SK-N-SH (cell line): Measurements from ENCODE around the gene PARD3. TPM values are rescaled to one million over a fixed set of nuclear protein-coding genes. Genes with fewer than 3 reads are reported as not detected.

Experiments used
- CTCF ChIA-PET: fragments of 300-600, 350-600 bp; formaldehyde crosslinking; extraction: SDS; loops from one replicate; lab custom pipeline; 2021; lab: Yijun Ruan, JAX
- POLR2A ChIA-PET: fragments of 350-600 bp; sonication (Branson Sonifier 250); formaldehyde crosslinking; extraction: SDS; loops from one replicate; lab custom pipeline; 2020; ENCODE audit warnings: antibody characterized with exemption, inconsistent platforms; lab: Yijun Ruan, JAX
- DNase-seq: peaks from one replicate; pipeline ENCODE4 v3.0.0; 2012
- H2AFZ ChIP-seq: fragments of 200-600 bp; sonication (generic); 2 replicates; pipeline ENCODE4 v1.8.1; 2016; ENCODE audit warnings: antibody characterized with exemption, mild to moderate bottlenecking, low read depth
- H3F3A ChIP-seq: fragments of 200-600 bp; sonication (generic); replicated peaks from 2 replicates; pipeline ENCODE3; 2016; ENCODE audit warnings: antibody characterized with exemption, mild to moderate bottlenecking; ENCODE audit not compliant: insufficient read depth
- H3K27ac ChIP-seq, 2 experiments: fragments of 200-500 bp in 1 of 2; fragments of 200-600 bp in 1 of 2; sonication (Bioruptor generic) in 1 of 2; sonication (generic), shearing (Covaris generic) in 1 of 2; 2 replicates each; pipeline versions ENCODE4 v1.5.1 to v1.6.1; 2014 to 2016; ENCODE audit warnings: low read depth in 2 of 2, inconsistent platforms in 1 of 2, low read length in 1 of 2, mild to moderate bottlenecking in 1 of 2, mixed read lengths in 1 of 2
- H3K27me3 ChIP-seq: fragments of 200-600 bp; sonication (generic), shearing (Covaris generic); 2 replicates; pipeline ENCODE4 v1.6.1; 2016; ENCODE audit warnings: mixed run types; ENCODE audit not compliant: insufficient read depth
- H3K36me3 ChIP-seq, 2 experiments: fragments of 200-500 bp in 1 of 2; fragments of 200-600 bp in 1 of 2; sonication (Bioruptor generic) in 1 of 2; sonication (generic) in 1 of 2; replicated peaks in 1 of 2; 2 replicates each; pipeline versions ENCODE3 to v1.5.1; 2014 to 2016; ENCODE audit warnings: low read length in 1 of 2, mild to moderate bottlenecking in 1 of 2; ENCODE audit not compliant: insufficient read depth in 2 of 2, control insufficient read depth in 1 of 2
- H3K4me1 ChIP-seq, 2 experiments: fragments of 200-500 bp in 1 of 2; fragments of 200-600 bp in 1 of 2; sonication (Bioruptor generic) in 1 of 2; sonication (generic), shearing (Covaris generic) in 1 of 2; 2 replicates each; pipeline versions ENCODE4 v1.5.1 to v1.6.1; 2014 to 2016; ENCODE audit warnings: low read depth in 1 of 2, low read length in 1 of 2, mixed run types in 1 of 2; ENCODE audit not compliant: insufficient read depth in 2 of 2, control insufficient read depth in 1 of 2
- H3K4me2 ChIP-seq: fragments of 200-600 bp; sonication (generic), shearing (Covaris generic); 2 replicates; pipeline ENCODE4 v1.6.1; 2017; ENCODE audit warnings: mixed run types
- H3K4me3 ChIP-seq, 2 experiments: fragments of 200-500 bp in 1 of 2; fragments of 200-600 bp in 1 of 2; sonication (Bioruptor generic) in 1 of 2; sonication (generic), shearing (Covaris generic) in 1 of 2; 2 replicates each; pipeline versions ENCODE4 v1.5.1 to v1.8.1; 2014 to 2016; ENCODE audit warnings: low read depth in 2 of 2, inconsistent platforms in 1 of 2, low read length in 1 of 2, mild to moderate bottlenecking in 1 of 2, mixed read lengths in 1 of 2, moderate library complexity in 1 of 2
- H3K79me2 ChIP-seq: fragments of 200-600 bp; sonication (generic); 2 replicates; pipeline ENCODE4 v1.8.1; 2017; ENCODE audit warnings: mild to moderate bottlenecking; ENCODE audit not compliant: insufficient read depth
- H3K9ac ChIP-seq: fragments of 200-600 bp; sonication (generic); 2 replicates; pipeline ENCODE4 v1.6.1; 2017; ENCODE audit warnings: mixed run types
- H3K9me2 ChIP-seq: fragments of 200-600 bp; sonication (generic); 2 replicates; pipeline ENCODE4 v1.6.1; 2017; ENCODE audit warnings: mixed run types
- H3K9me3 ChIP-seq: fragments of 200-600 bp; sonication (generic); 2 replicates; pipeline ENCODE4 v1.6.1; 2017; ENCODE audit warnings: mixed run types, mild to moderate bottlenecking, moderate library complexity
- H4K20me1 ChIP-seq: fragments of 200-600 bp; sonication (generic); 2 replicates; pipeline ENCODE4 v1.6.1; 2017; ENCODE audit warnings: mild to moderate bottlenecking, mixed run types; ENCODE audit not compliant: insufficient read depth
- ELF1 ChIP-seq: IDR thresholded peaks from 2 replicates; pipeline ENCODE4 v1.4.0; 2012
- EP300 ChIP-seq, 2 experiments: IDR thresholded peaks; 2 replicates each; pipeline versions ENCODE4 v1.4.0 to v1.6.1; 2012; ENCODE audit warnings: borderline replicate concordance in 1 of 2, low read depth in 1 of 2, low read length in 1 of 2
- FOSL2 ChIP-seq: IDR thresholded peaks from 2 replicates; pipeline ENCODE4 v1.4.0; 2012; ENCODE audit warnings: low read depth, mild to moderate bottlenecking, moderate library complexity, borderline replicate concordance
- FOXJ3 ChIP-seq: sonication (generic); formaldehyde crosslinking; IDR thresholded peaks from 2 replicates; pipeline ENCODE4 v1.5.1; 2020; ENCODE audit warnings: mild to moderate bottlenecking, missing genetic modification reagents
- FOXM1 ChIP-seq: IDR thresholded peaks from 2 replicates; pipeline ENCODE4 v1.4.0; 2012; ENCODE audit warnings: low read depth, mild to moderate bottlenecking
- GABPA ChIP-seq: IDR thresholded peaks from 2 replicates; pipeline ENCODE4 v1.4.0; 2012; ENCODE audit warnings: low read depth, mild to moderate bottlenecking
- JUND ChIP-seq: IDR thresholded peaks from 2 replicates; pipeline ENCODE4 v1.4.0; 2012
- MEF2A ChIP-seq: IDR thresholded peaks from 2 replicates; pipeline ENCODE4 v1.4.0; 2012; ENCODE audit warnings: low read depth, borderline replicate concordance
- MXI1 ChIP-seq: IDR thresholded peaks from 2 replicates; pipeline ENCODE4 v1.6.1; 2012; ENCODE audit warnings: mild to moderate bottlenecking, low read depth, low read length, improper control_type of control experiment
- PBX3 ChIP-seq: IDR thresholded peaks from 2 replicates; pipeline ENCODE4; 2012
- POLR2AphosphoS5 ChIP-seq: IDR thresholded peaks from 2 replicates; pipeline ENCODE4 v1.6.1; 2012; ENCODE audit warnings: low read depth, low read length
- RAD21 ChIP-seq: IDR thresholded peaks from 2 replicates; pipeline ENCODE4 v1.6.1; 2012; ENCODE audit warnings: mild to moderate bottlenecking, low read length
- REST ChIP-seq: IDR thresholded peaks from 2 replicates; pipeline ENCODE4 v1.6.1; 2012; ENCODE audit warnings: mild to moderate bottlenecking, low read depth, low read length, moderate library complexity
- RXRA ChIP-seq: IDR thresholded peaks from 2 replicates; pipeline ENCODE4 v1.4.0; 2012; ENCODE audit warnings: low read depth, mild to moderate bottlenecking, borderline replicate concordance
- TAF1 ChIP-seq: IDR thresholded peaks from 2 replicates; pipeline ENCODE4 v1.6.1; 2012; ENCODE audit warnings: low read depth, mild to moderate bottlenecking, low read length, moderate library complexity, borderline replicate concordance
- TCF12 ChIP-seq: IDR thresholded peaks from 2 replicates; pipeline ENCODE4 v1.4.0; 2012
- TEAD4 ChIP-seq: IDR thresholded peaks from 2 replicates; pipeline ENCODE4 v1.4.0; 2012; ENCODE audit warnings: mild to moderate bottlenecking, borderline replicate concordance; ENCODE audit not compliant: insufficient read depth
- WGBS: methylation state at CpG from one replicate; pipeline ENCODE4 v1.1.6; 2017; ENCODE audit warnings: low lambda C conversion rate; 5-methylcytosine and 5-hydroxymethylcytosine counted together
- polyA plus RNA-seq, 3 experiments: library from polyadenylated mRNA; depleted of rRNA; stranded (reverse); fragments of >200 nt; gene quantifications; 2 replicates each; pipeline ENCODE4 v1.2.3, GENCODE V29; 2012
- TF ChIP-seq, protein P1 (sequence below): IDR thresholded peaks from 2 replicates; pipeline ENCODE4 v1.4.0; 2012; ENCODE audit warnings: low read depth
- TF ChIP-seq, protein P2 (sequence below): fragments of 150-350 bp; IDR thresholded peaks from 2 replicates; pipeline ENCODE4 v1.6.1; 2016; ENCODE audit warnings: mild to moderate bottlenecking, low read depth, low read length
- TF ChIP-seq, protein P3 (sequence below): IDR thresholded peaks from 2 replicates; pipeline ENCODE4 v1.4.0; 2012; ENCODE audit warnings: low read depth, borderline replicate concordance

The PARD3 gene
- polyA plus RNA-seq, 1 of the 3 experiments (the other 2 are of a cell fraction) = 29.4 TPM

DNA sequence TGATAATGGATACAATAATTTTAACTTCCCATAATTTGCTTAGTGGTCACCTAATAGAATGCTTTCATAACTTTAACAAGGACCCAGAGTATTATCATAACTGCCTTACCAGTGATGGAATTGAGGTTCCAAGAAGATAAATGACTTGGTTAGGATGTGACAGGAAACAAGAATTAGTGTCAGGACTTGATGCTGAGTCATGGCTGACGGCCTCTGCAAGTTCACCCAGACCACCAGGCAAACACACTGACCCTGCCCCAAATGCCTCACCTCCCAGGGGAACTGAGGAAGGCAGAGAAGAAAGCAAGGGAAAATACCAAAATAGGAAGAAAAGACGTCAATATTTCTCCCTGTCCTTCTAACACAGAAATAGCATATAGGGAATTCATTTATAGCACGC is 636.3 kb downstream of the PARD3 start:
- H3K27me3 ChIP-seq = no peaks in the 10 kb centered on the region
- no peaks in the 10 kb centered on the region for H4K20me1 ChIP-seq
- TF ChIP-seq TAF1 = no peak
- 0 out of 2 replicates have a peak, but pooled peaks have one; percentile 45 for TF ChIP-seq PBX3
- no peak for TF ChIP-seq RXRA
- TF ChIP-seq, protein P1, sequence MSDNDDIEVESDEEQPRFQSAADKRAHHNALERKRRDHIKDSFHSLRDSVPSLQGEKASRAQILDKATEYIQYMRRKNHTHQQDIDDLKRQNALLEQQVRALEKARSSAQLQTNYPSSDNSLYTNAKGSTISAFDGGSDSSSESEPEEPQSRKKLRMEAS = no peak
- H3K4me2 ChIP-seq = no peak overlapping the region
- no peaks in the 10 kb centered on the region for H3K9me3 ChIP-seq
- ChIA-PET POLR2A (no interaction called here), CTCF (interaction anchor here (1.3 kb wide), 1 partner anchor 10 kb away, joined by 3 read pairs; no protein-coding TSS in a partner anchor)
- H3K79me2 ChIP-seq = no peaks in the 10 kb centered on the region
- peaks cover 11 to 30% of the 10 kb centered on the region in 2 experiments; a peak in 2 of 4 replicates for H3K4me1 ChIP-seq
- DNase-seq = no peak
- H2AFZ ChIP-seq = no peak overlapping the region
- no peaks in the 10 kb centered on the region for H3K36me3 ChIP-seq
- no peak overlapping the region for H3K4me3 ChIP-seq
- 81% methylated on average over 3 of the region's 3 CpGs for WGBS
- no peaks in the 10 kb centered on the region for H3K9me2 ChIP-seq
- no peaks in the 10 kb centered on the region for H3F3A ChIP-seq
- H3K9ac ChIP-seq = no peak overlapping the region
- H3K27ac ChIP-seq = no peak overlapping the region

GRCh38 chr10:34178196-34178595 is 636.9 kb downstream of the PARD3 start:
- Histone ChIP-seq H3K9me2 (no peaks in the 10 kb centered on the region), H3F3A (no peaks in the 10 kb centered on the region), H3K27ac (no peak overlapping the region; a peak in 1 of 4 replicates), H2AFZ (no peak overlapping the region), H3K27me3 (no peaks in the 10 kb centered on the region), H3K9ac (no peak overlapping the region), H4K20me1 (no peaks in the 10 kb centered on the region), H3K79me2 (no peaks in the 10 kb centered on the region), H3K36me3 (no peaks in the 10 kb centered on the region), H3K4me1 (peaks cover 11 to 33% of the 10 kb centered on the region in 2 experiments; a peak in 2 of 4 replicates), H3K9me3 (no peaks in the 10 kb centered on the region), H3K4me2 (no peak overlapping the region), H3K4me3 (no peak overlapping the region)
- no peak for DNase-seq
- CTCF ChIA-PET = interaction anchor here (1.3 kb wide), 1 partner anchor 9 kb away, joined by 3 read pairs; no protein-coding TSS in a partner anchor
- POLR2A ChIA-PET = no interaction called here
- 93% methylated on average over 4 of the region's 4 CpGs for WGBS
- TF ChIP-seq, protein P2, sequence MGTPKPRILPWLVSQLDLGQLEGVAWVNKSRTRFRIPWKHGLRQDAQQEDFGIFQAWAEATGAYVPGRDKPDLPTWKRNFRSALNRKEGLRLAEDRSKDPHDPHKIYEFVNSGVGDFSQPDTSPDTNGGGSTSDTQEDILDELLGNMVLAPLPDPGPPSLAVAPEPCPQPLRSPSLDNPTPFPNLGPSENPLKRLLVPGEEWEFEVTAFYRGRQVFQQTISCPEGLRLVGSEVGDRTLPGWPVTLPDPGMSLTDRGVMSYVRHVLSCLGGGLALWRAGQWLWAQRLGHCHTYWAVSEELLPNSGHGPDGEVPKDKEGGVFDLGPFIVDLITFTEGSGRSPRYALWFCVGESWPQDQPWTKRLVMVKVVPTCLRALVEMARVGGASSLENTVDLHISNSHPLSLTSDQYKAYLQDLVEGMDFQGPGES = no peak
- TF ChIP-seq FOXM1 (no peak), TEAD4 (no peak), FOXJ3 (CRISPR knock-in tag) (no peak), PBX3 (no peak), RAD21 (no peak), FOSL2 (no peak), MXI1 (no peak), POLR2AphosphoS5 (no peak), ELF1 (no peak), EP300 (IDR thresholded peaks at IDR 0.05; ENCODE audit: borderline replicate concordance in 1 of 2, low read depth in 1 of 2, low read length in 1 of 2) (no peak), JUND (no peak), TCF12 (no peak), MEF2A (no peak), GABPA (no peak), REST (no peak)
- TF ChIP-seq, protein P3, sequence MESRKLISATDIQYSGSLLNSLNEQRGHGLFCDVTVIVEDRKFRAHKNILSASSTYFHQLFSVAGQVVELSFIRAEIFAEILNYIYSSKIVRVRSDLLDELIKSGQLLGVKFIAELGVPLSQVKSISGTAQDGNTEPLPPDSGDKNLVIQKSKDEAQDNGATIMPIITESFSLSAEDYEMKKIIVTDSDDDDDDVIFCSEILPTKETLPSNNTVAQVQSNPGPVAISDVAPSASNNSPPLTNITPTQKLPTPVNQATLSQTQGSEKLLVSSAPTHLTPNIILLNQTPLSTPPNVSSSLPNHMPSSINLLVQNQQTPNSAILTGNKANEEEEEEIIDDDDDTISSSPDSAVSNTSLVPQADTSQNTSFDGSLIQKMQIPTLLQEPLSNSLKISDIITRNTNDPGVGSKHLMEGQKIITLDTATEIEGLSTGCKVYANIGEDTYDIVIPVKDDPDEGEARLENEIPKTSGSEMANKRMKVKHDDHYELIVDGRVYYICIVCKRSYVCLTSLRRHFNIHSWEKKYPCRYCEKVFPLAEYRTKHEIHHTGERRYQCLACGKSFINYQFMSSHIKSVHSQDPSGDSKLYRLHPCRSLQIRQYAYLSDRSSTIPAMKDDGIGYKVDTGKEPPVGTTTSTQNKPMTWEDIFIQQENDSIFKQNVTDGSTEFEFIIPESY = no peak
